Endodermal cell (in vitro differentiated cells): ENCODE data around the gene KISS1. TPM values are rescaled to one million over a fixed set of nuclear protein-coding genes. Genes with fewer than 3 reads are reported as not detected.

ENCODE experiments used
- DNase-seq: peaks from one replicate; pipeline ENCODE4 v3.0.0-alpha.2; 2017
- H3K27ac ChIP-seq: 2 replicates; pipeline ENCODE4 v1.5.1; 2013; ENCODE audit warnings: mild to moderate bottlenecking, low read depth, low read length, moderate library complexity
- H3K27me3 ChIP-seq: 2 replicates; pipeline ENCODE4 v1.6.1; 2013; ENCODE audit warnings: mild to moderate bottlenecking, low read length, moderate library complexity; ENCODE audit not compliant: insufficient read depth, control insufficient read depth, poor library complexity, severe bottlenecking
- H3K36me3 ChIP-seq: 2 replicates; pipeline ENCODE4 v1.7.0; 2013; ENCODE audit warnings: mild to moderate bottlenecking, low read length, moderate library complexity; ENCODE audit not compliant: control insufficient read depth, insufficient read depth
- H3K4me1 ChIP-seq: one replicate; pipeline ENCODE4 v1.7.0; 2013; ENCODE audit warnings: low read length; ENCODE audit not compliant: control insufficient read depth, insufficient read depth
- H3K4me3 ChIP-seq: 2 replicates; pipeline ENCODE4 v1.5.1; 2013; ENCODE audit warnings: mild to moderate bottlenecking, low read length, moderate library complexity
- H3K9ac ChIP-seq: 2 replicates; pipeline ENCODE4 v1.6.1; 2013; ENCODE audit warnings: mild to moderate bottlenecking, low read length, moderate library complexity; ENCODE audit not compliant: poor library complexity, severe bottlenecking; ENCODE audit errors: extremely low read depth
- H3K9me3 ChIP-seq: 2 replicates; pipeline ENCODE4 v1.6.1; 2013; ENCODE audit warnings: mild to moderate bottlenecking, low read length, moderate library complexity; ENCODE audit not compliant: control insufficient read depth
- H3K27ac Mint-ChIP-seq: 2 replicates; pipeline ENCODE4 v1.8.0; 2020; ENCODE audit warnings: mixed read lengths
- H3K27me3 Mint-ChIP-seq: 2 replicates; pipeline ENCODE4 v1.8.0; 2021; ENCODE audit warnings: mild to moderate bottlenecking, mixed read lengths; ENCODE audit not compliant: insufficient read depth
- H3K36me3 Mint-ChIP-seq: 2 replicates; pipeline ENCODE4 v1.8.0; 2020; ENCODE audit warnings: low read depth, mixed read lengths
- H3K4me1 Mint-ChIP-seq: 2 replicates; pipeline ENCODE4 v1.8.0; 2020; ENCODE audit warnings: mixed read lengths
- H3K4me3 Mint-ChIP-seq: 2 replicates; pipeline ENCODE4 v1.8.0; 2020; ENCODE audit warnings: mild to moderate bottlenecking, moderate library complexity, mixed read lengths
- H3K9me3 Mint-ChIP-seq: 2 replicates; pipeline ENCODE4 v1.8.0; 2020; ENCODE audit warnings: mild to moderate bottlenecking, mixed read lengths
- WGBS, 2 experiments: methylation state at CpG; one replicate each; pipeline versions ENCODE4 v1.1.5 to v1.1.7; 2013; ENCODE audit warnings: missing lambda C conversion rate in 2 of 2, mixed read lengths in 1 of 2; ENCODE audit not compliant: insufficient coverage in 1 of 2, insufficient read length in 1 of 2; 5-methylcytosine and 5-hydroxymethylcytosine counted together
- total RNA-seq, 2 donors: library from RNA; stranded (reverse); fragmentation: NEBNext Ultra II Directional in 1 of 2; extraction: Animal tissue kit (Norgen Biotek cat#: 25700) in 1 of 2; gene quantifications; 2 replicates in 1 of 2; 3 replicates in 1 of 2; pipeline ENCODE4 v1.2.1, GENCODE V29; 2021
- TF ChIP-seq, protein P1 (sequence below): fragments of 200-600 bp; sonication (generic); conservative IDR thresholded peaks from 2 replicates; pipeline ENCODE4 v1.5.0; 2021; ENCODE audit warnings: antibody characterized with exemption, mild to moderate bottlenecking

The KISS1 gene
- total RNA-seq, 2 donors from 2014 or later, result not detected

DNA sequence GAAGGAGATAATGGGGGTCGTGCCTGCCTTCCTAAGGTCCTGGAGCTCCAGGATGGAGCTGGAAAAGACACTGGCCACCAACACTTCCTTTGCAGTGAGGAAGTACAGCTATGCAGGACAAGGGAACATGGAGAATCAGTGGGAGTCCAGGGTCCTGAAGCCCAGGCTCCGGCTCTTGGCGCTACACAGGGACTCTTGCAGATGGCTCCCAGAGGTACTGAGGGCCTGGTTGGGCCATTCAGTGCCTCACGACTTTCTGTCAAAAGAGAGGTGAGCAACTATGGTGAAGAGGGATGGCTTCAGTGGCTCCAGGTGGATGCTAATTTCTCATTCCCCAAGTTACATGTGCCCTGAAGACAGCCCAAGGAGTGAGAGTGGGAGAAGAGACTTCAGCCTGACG is 42.6 kb downstream of the KISS1 start:
- H3K4me1 Mint-ChIP-seq, result peaks cover 2% of the 10 kb centered on the region
- DNase-seq, result no peak
- no peaks in the 10 kb centered on the region for H3K36me3 Mint-ChIP-seq
- Histone ChIP-seq H3K9me3 (no peaks in the 10 kb centered on the region), H3K4me1 (no peaks in the 10 kb centered on the region), H3K4me3 (no peak overlapping the region), H3K27me3 (peaks cover 48% of the 10 kb centered on the region), H3K36me3 (no peaks in the 10 kb centered on the region), H3K27ac (no peak overlapping the region), H3K9ac (no peak overlapping the region)
- 93 to 94% methylated on average over 4 to 5 of the region's 5 CpGs for WGBS, 2 experiments
- H3K4me3 Mint-ChIP-seq, result no peak overlapping the region
- TF ChIP-seq, protein P1, sequence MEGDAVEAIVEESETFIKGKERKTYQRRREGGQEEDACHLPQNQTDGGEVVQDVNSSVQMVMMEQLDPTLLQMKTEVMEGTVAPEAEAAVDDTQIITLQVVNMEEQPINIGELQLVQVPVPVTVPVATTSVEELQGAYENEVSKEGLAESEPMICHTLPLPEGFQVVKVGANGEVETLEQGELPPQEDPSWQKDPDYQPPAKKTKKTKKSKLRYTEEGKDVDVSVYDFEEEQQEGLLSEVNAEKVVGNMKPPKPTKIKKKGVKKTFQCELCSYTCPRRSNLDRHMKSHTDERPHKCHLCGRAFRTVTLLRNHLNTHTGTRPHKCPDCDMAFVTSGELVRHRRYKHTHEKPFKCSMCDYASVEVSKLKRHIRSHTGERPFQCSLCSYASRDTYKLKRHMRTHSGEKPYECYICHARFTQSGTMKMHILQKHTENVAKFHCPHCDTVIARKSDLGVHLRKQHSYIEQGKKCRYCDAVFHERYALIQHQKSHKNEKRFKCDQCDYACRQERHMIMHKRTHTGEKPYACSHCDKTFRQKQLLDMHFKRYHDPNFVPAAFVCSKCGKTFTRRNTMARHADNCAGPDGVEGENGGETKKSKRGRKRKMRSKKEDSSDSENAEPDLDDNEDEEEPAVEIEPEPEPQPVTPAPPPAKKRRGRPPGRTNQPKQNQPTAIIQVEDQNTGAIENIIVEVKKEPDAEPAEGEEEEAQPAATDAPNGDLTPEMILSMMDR, result no peak
- H3K9me3 Mint-ChIP-seq, result no peaks in the 10 kb centered on the region
- peaks cover 64% of the 10 kb centered on the region for H3K27me3 Mint-ChIP-seq
- no peak overlapping the region for H3K27ac Mint-ChIP-seq

DNA sequence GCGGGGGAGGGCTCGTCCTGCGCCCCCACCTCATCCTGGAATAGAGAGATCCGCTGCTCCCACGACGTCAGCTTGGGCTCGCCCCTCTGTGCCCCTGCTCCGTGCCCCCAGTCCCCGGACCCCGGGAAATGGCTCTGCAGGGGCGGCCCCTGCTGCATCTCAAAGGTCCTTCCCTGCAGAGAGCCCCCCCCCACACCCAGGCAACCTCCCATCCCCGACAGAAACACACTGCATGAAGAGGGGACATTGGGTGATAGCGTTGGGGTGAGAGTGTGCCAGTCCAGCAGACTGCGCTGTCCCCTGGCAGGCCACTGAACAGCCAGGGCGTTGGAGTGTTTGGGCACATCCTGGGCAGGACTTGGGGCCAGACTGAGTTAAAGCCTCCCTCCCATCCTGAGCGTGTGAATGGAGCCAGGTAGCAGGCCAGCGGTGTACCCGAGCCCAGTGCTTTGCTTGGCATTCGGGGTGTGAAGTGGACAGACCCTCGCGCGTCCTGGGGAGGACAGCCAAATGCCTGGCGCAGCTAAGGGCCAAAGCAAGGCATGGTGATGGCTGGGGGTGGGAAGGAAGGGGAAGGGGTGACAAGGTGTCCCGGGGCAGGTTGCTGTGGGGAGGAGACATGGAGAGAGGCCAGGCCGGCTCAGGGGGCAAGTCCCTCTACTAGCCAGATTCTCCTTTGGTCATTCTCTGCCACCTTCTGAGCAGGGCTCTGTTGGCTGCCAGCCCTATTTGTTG is 43.8 kb downstream of the KISS1 start:
- TF ChIP-seq, protein P1, result no peak
- no peaks in the 10 kb centered on the region for H3K4me1 ChIP-seq
- DNase-seq, result no peak
- WGBS, 2 experiments, result 45 to 86% methylated on average over 5 to 24 of the region's 25 CpGs
- Mint-ChIP-seq H3K36me3 (no peaks in the 10 kb centered on the region), H3K27ac (no peak overlapping the region), H3K9me3 (no peaks in the 10 kb centered on the region), H3K27me3 (peaks cover 62% of the 10 kb centered on the region), H3K4me3 (peak overlapping the region; percentile 60), H3K4me1 (peaks cover 10% of the 10 kb centered on the region)
- H3K27ac ChIP-seq, result no peak overlapping the region
- H3K9me3 ChIP-seq, result no peaks in the 10 kb centered on the region
- H3K27me3 ChIP-seq, result peaks cover 48% of the 10 kb centered on the region
- no peak overlapping the region for H3K9ac ChIP-seq
- H3K36me3 ChIP-seq, result no peaks in the 10 kb centered on the region
- H3K4me3 ChIP-seq, result peak overlapping the region; percentile 74

DNA sequence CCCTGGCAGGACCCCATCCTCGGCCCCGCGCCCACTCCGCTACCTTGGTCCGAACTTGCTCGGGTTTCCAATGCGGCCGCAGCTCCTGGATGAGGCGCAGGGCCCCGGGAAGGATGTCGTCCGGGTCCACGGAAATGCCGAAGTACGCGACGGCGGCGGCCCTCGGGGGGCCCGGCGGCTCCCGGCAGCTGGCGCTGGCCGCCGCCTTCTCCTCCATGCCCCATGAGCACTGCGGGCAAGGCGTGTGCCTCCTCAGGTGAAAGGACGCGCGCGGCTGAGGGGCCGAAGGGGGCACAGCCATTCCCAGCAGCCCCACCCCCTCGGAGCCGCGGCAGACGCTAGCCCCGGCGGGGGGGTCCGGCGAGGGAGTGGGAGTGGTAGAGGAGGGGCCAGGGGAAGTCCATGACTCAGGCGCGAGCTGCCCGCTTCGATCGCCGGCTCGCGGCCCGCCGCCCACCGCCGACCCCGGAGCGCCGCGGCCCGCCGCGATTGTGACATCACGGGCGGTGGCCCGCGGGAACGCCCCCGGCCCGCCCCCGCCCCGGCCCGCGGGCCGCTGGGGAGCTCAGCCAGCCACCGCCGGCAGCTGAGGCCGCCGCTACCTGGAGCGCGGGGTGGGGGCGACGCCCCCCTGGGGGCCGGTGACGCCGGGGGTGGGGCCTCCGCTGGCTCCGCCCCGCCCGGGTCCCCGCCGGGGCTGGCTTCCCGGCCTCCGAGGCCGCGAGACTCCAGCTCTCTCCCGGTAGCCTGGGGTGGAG is 44.6 kb downstream of the KISS1 start, which contains the start of gene ETNK2:
Gene ETNK2 (minus strand): TSS at position 493 of the 758 bp plus-strand sequence. CDS start 192 bp downstream, at position 301.
- no peak within 1 kb of the TSS for H3K27ac Mint-ChIP-seq
- H3K9me3 Mint-ChIP-seq, result no peaks in the 10 kb centered on the region
- Histone ChIP-seq H3K27me3 (peaks cover 47% of the 10 kb centered on the region), H3K4me1 (no peaks in the 10 kb centered on the region), H3K27ac (no peak within 1 kb of the TSS), H3K9me3 (no peaks in the 10 kb centered on the region), H3K36me3 (no peaks in the 10 kb centered on the region), H3K4me3 (peak within 1 kb of the TSS; percentile 80), H3K9ac (peak within 1 kb of the TSS; percentile 15)
- WGBS, 2 experiments, result 0 to 4% methylated on average over 21 to 94 of the region's 94 CpGs
- TF ChIP-seq, protein P1, result no peak
- H3K4me1 Mint-ChIP-seq, result peaks cover 15% of the 10 kb centered on the region
- H3K27me3 Mint-ChIP-seq, result peaks cover 57% of the 10 kb centered on the region
- H3K4me3 Mint-ChIP-seq, result peak within 1 kb of the TSS; percentile 60
- H3K36me3 Mint-ChIP-seq, result no peaks in the 10 kb centered on the region
- peak; percentile 90 for DNase-seq
